HCT116 (cell line): ENCODE measurements around the gene APC2. TPM values are rescaled to one million over a fixed set of nuclear protein-coding genes. Genes with fewer than 3 reads are reported as not detected.
A peak's percentile ranks its signal among the peaks of the same experiment; 100 is the strongest.

Experiments used
- ATAC-seq: fragments of 200-7000 bp; cut with Tn5 transposase; 2 replicates; pipeline ENCODE4 v1.9.1; 2020; ENCODE audit warnings: mild to moderate bottlenecking, moderate library complexity
- BruUV-seq: library from RNA; stranded (reverse); fragments of 400-500 nt; replicated peaks from 2 replicates; lab custom pipeline; 2021; lab: Mats Ljungman, UMichigan
- CTCF ChIA-PET: fragments of 300-600 bp; sonication (Branson Sonifier 250); formaldehyde crosslinking; loops from one replicate; lab custom pipeline; 2021; ENCODE audit warnings: antibody characterized with exemption; lab: Charles Lee
- POLR2A ChIA-PET: fragments of 300-600, 350-600 bp; sonication (Branson Sonifier 250); formaldehyde crosslinking; loops from one replicate; lab custom pipeline; 2021; ENCODE audit warnings: antibody characterized with exemption; lab: Charles Lee
- RAD21 ChIA-PET, 2 experiments: fragments of 300-600 bp; sonication (Branson Sonifier 250); formaldehyde crosslinking; loops; one replicate each; lab custom pipeline; 2023; ENCODE audit warnings: low total read pairs in 2 of 2; ENCODE audit not compliant: uncharacterized antibody in 2 of 2, unreplicated experiment in 2 of 2, low non-redundant PET in 1 of 2; lab: Charles Lee
- DNase-seq: peaks from one replicate; pipeline ENCODE4 v3.0.0-alpha.2; 2010; ENCODE audit warnings: low read depth, low spot score
- H2AFZ ChIP-seq: fragments of 200-600 bp; shearing (Covaris generic), sonication (generic); 2 replicates; pipeline ENCODE4 v1.6.1; 2017; ENCODE audit warnings: low read depth, mixed run types, mixed read lengths, antibody characterized with exemption, low read length; ENCODE audit not compliant: poor library complexity, severe bottlenecking
- H3K27ac ChIP-seq: 2 replicates; pipeline ENCODE4 v1.5.1; 2012; ENCODE audit warnings: low read depth, low read length
- H3K27me3 ChIP-seq: fragments of 200-600 bp; sonication (generic); 2 replicates; pipeline ENCODE4 v1.6.1; 2016; ENCODE audit warnings: mixed run types, low read length, mixed read lengths; ENCODE audit not compliant: insufficient read depth
- H3K36me3 ChIP-seq, 2 experiments: fragments of 200-500 bp in 1 of 2; fragments of 200-600 bp in 1 of 2; sonication (Bioruptor generic) in 1 of 2; sonication (generic) in 1 of 2; 2 replicates each; pipeline versions ENCODE4 v1.5.1 to v1.6.1; 2014 to 2016; ENCODE audit warnings: low read length in 2 of 2, inconsistent platforms in 1 of 2, mixed read lengths in 1 of 2, mixed run types in 1 of 2; ENCODE audit not compliant: insufficient read depth in 2 of 2, control insufficient read depth in 1 of 2
- H3K4me1 ChIP-seq, 2 experiments: fragments of 200-600 bp in 1 of 2; sonication (generic) in 1 of 2; 2 replicates each; pipeline versions ENCODE4 v1.5.1 to v1.6.1; 2012 to 2017; ENCODE audit warnings: low read length in 2 of 2, inconsistent platforms in 1 of 2, mild to moderate bottlenecking in 1 of 2, mixed read lengths in 1 of 2, mixed run types in 1 of 2, moderate library complexity in 1 of 2; ENCODE audit not compliant: insufficient read depth in 2 of 2, control insufficient read depth in 1 of 2
- H3K4me2 ChIP-seq: fragments of 200-600 bp; sonication (generic); 2 replicates; pipeline ENCODE4 v1.6.1; 2017; ENCODE audit warnings: mixed run types, low read length, mixed read lengths
- H3K4me3 ChIP-seq, 2 experiments: fragments of 200-600 bp in 1 of 2; sonication (generic) in 1 of 2; replicated peaks in 1 of 2; 2 replicates each; pipeline ENCODE4 v1.5.1; 2011 to 2016; ENCODE audit warnings: low read length in 2 of 2, control low read depth in 1 of 2, low read depth in 1 of 2, mild to moderate bottlenecking in 1 of 2, mixed read lengths in 1 of 2, mixed run types in 1 of 2
- H3K79me2 ChIP-seq: fragments of 200-600 bp; sonication (generic); 2 replicates; pipeline ENCODE4 v1.6.1; 2017; ENCODE audit warnings: mild to moderate bottlenecking, mixed run types, low read length, moderate library complexity, mixed read lengths; ENCODE audit not compliant: insufficient read depth
- H3K9ac ChIP-seq: fragments of 200-600 bp; sonication (generic); 2 replicates; pipeline ENCODE4 v1.6.1; 2016; ENCODE audit warnings: low read length, mixed read lengths
- H3K9me2 ChIP-seq: fragments of 200-600 bp; sonication (generic), shearing (Covaris generic); 2 replicates; pipeline ENCODE4 v1.6.1; 2017; ENCODE audit warnings: mixed run types, mild to moderate bottlenecking, moderate library complexity; ENCODE audit not compliant: insufficient read depth
- H3K9me3 ChIP-seq, 2 experiments: fragments of 200-500 bp in 1 of 2; fragments of 200-600 bp in 1 of 2; sonication (Bioruptor generic) in 1 of 2; sonication (generic) in 1 of 2; 2 replicates each; pipeline ENCODE4 v1.6.1; 2014 to 2017; ENCODE audit warnings: low read length in 2 of 2, mixed read lengths in 2 of 2, inconsistent platforms in 1 of 2, low read depth in 1 of 2, mild to moderate bottlenecking in 1 of 2, mixed run types in 1 of 2, moderate library complexity in 1 of 2; ENCODE audit not compliant: control insufficient read depth in 1 of 2, insufficient read depth in 1 of 2
- H4K20me1 ChIP-seq: fragments of 200-600 bp; sonication (generic), shearing (Covaris generic); 2 replicates; pipeline ENCODE4 v1.6.1; 2017; ENCODE audit warnings: mixed run types, mild to moderate bottlenecking, moderate library complexity; ENCODE audit not compliant: insufficient read depth
- CBX3 ChIP-seq: IDR thresholded peaks from 2 replicates; pipeline ENCODE4 v1.6.1; 2012; ENCODE audit warnings: low read depth
- CEBPB ChIP-seq: IDR thresholded peaks from 2 replicates; pipeline ENCODE4 v1.6.1; 2012; ENCODE audit warnings: low read depth
- EGR1 ChIP-seq: IDR thresholded peaks from 2 replicates; pipeline ENCODE4 v1.6.1; 2012; ENCODE audit warnings: low read depth
- EZH2 ChIP-seq: fragments of 200-600 bp; sonication (generic); IDR thresholded peaks from 2 replicates; pipeline ENCODE4 v1.6.1; 2017; ENCODE audit warnings: antibody characterized with exemption, mixed run types
- EZH2phosphoT487 ChIP-seq: fragments of 200-600 bp; IDR thresholded peaks from 2 replicates; pipeline ENCODE4 v1.6.1; 2018; ENCODE audit warnings: antibody characterized with exemption, borderline replicate concordance
- FOSL1 ChIP-seq: IDR thresholded peaks from 2 replicates; pipeline ENCODE4 v1.6.1; 2012; ENCODE audit warnings: low read depth
- JUND ChIP-seq: IDR thresholded peaks from 2 replicates; pipeline ENCODE4 v1.6.1; 2012
- MAX ChIP-seq: IDR thresholded peaks from 2 replicates; pipeline ENCODE4 v1.6.1; 2012
- POLR2A ChIP-seq: IDR thresholded peaks from 2 replicates; pipeline ENCODE4 v1.7.0; 2011; ENCODE audit warnings: borderline replicate concordance; ENCODE audit not compliant: insufficient read depth, insufficient read length; ENCODE audit errors: extremely low read depth
- RAD21 ChIP-seq: IDR thresholded peaks from 2 replicates; pipeline ENCODE4 v1.6.1; 2012; ENCODE audit warnings: low read depth, mild to moderate bottlenecking
- SIN3A ChIP-seq: IDR thresholded peaks from 2 replicates; pipeline ENCODE4 v1.6.1; 2012; ENCODE audit warnings: low read depth
- SP1 ChIP-seq: IDR thresholded peaks from 2 replicates; pipeline ENCODE4 v1.6.1; 2012; ENCODE audit warnings: low read depth
- SRF ChIP-seq: IDR thresholded peaks from 2 replicates; pipeline ENCODE4 v1.6.1; 2012; ENCODE audit warnings: low read depth
- TCF7L2 ChIP-seq: IDR thresholded peaks from 2 replicates; pipeline ENCODE4 v1.7.0; 2011; ENCODE audit warnings: borderline replicate concordance, inconsistent platforms; ENCODE audit not compliant: insufficient read depth, insufficient read length; ENCODE audit errors: extremely low read depth
- ZBTB33 ChIP-seq: IDR thresholded peaks from 2 replicates; pipeline ENCODE4 v1.6.1; 2011; ENCODE audit warnings: mild to moderate bottlenecking, low read length, moderate library complexity; ENCODE audit not compliant: insufficient replicate concordance; ENCODE audit errors: extremely low read depth
- ZFX ChIP-seq: fragments of 450-650 bp; IDR thresholded peaks from 2 replicates; pipeline ENCODE4 v1.6.1; 2017
- intact Hi-C: fragments of 100-400 bp; cut with micrococcal nuclease; formaldehyde crosslinking; loops from 2 replicates; pipeline ENCODE4 v1.10.0; 2022
- total RNA-seq: library from RNA; stranded (reverse); gene quantifications from one replicate; pipeline ENCODE4 v1.2.1, GENCODE V29; 2021; ENCODE audit not compliant: unreplicated experiment
- TF ChIP-seq, protein P1 (sequence below): IDR thresholded peaks from 2 replicates; pipeline ENCODE4 v1.6.1; 2012; ENCODE audit warnings: low read depth
- TF ChIP-seq, protein P2 (sequence below): IDR thresholded peaks from 2 replicates; pipeline ENCODE4 v1.6.1; 2012

APC2 gene
- total RNA-seq, 1 experiment from 2014 or later, result 1.6 TPM

DNA sequence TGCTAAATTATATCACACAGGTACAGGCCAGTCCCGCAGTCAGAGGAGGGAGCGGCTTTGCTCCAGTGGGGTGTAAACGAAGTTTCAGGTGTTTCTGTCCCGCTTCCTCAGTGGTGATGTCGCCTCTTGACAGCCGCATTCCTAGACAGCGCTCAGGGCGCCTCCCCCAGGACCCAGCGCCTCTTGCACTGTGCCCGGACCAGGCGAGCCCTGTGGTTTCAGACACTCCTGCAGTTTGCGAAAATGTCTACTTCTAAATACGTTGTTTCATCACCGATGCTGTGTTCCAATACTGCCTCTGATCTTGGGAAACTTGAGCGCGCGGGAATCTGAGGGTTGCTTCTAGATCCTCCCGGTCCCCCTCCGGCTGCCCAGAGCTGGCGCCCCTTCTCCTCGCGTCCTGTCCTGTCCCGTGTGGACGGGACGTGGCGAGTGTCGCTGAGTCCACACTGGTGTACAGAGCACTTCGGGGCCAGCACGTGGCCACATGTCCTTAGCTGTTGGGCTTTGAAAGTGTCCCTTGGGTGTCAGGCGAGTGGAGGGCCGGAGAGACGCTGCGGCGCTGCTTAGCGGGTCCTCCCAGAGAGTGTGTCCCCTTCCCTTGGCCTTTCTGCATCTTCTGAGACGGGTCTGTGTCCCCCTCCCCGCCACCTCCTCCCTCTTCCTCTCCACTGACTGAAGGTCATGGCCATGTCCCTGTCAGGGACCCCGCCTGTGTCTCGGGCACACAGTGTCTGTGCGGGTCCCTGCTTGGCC is 26.3 kb upstream of the APC2 start:
- peaks cover 52 to 76% of the 10 kb centered on the region in 2 experiments for H3K36me3 ChIP-seq
- no peak overlapping the region for H2AFZ ChIP-seq
- H3K9ac ChIP-seq, result no peak overlapping the region
- RAD21 ChIA-PET, result no interaction called here
- no peaks in the 10 kb centered on the region for H3K9me2 ChIP-seq
- no peak overlapping the region for H3K4me2 ChIP-seq
- TF ChIP-seq ZBTB33 (no peak), POLR2A (no peak), TCF7L2 (no peak), RAD21 (no peak), FOSL1 (no peak), CEBPB (no peak), ZFX (no peak), SIN3A (no peak), SRF (no peak), EGR1 (no peak), EZH2 (no peak), JUND (no peak), SP1 (no peak), CBX3 (no peak), MAX (no peak), EZH2phosphoT487 (no peak)
- TF ChIP-seq, protein P1, sequence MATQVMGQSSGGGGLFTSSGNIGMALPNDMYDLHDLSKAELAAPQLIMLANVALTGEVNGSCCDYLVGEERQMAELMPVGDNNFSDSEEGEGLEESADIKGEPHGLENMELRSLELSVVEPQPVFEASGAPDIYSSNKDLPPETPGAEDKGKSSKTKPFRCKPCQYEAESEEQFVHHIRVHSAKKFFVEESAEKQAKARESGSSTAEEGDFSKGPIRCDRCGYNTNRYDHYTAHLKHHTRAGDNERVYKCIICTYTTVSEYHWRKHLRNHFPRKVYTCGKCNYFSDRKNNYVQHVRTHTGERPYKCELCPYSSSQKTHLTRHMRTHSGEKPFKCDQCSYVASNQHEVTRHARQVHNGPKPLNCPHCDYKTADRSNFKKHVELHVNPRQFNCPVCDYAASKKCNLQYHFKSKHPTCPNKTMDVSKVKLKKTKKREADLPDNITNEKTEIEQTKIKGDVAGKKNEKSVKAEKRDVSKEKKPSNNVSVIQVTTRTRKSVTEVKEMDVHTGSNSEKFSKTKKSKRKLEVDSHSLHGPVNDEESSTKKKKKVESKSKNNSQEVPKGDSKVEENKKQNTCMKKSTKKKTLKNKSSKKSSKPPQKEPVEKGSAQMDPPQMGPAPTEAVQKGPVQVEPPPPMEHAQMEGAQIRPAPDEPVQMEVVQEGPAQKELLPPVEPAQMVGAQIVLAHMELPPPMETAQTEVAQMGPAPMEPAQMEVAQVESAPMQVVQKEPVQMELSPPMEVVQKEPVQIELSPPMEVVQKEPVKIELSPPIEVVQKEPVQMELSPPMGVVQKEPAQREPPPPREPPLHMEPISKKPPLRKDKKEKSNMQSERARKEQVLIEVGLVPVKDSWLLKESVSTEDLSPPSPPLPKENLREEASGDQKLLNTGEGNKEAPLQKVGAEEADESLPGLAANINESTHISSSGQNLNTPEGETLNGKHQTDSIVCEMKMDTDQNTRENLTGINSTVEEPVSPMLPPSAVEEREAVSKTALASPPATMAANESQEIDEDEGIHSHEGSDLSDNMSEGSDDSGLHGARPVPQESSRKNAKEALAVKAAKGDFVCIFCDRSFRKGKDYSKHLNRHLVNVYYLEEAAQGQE, result no peak
- TF ChIP-seq, protein P2, sequence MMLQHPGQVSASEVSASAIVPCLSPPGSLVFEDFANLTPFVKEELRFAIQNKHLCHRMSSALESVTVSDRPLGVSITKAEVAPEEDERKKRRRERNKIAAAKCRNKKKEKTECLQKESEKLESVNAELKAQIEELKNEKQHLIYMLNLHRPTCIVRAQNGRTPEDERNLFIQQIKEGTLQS, result no peak
- no peak overlapping the region for H3K27ac ChIP-seq
- POLR2A ChIA-PET, result no interaction called here
- CTCF ChIA-PET, result no interaction called here
- BruUV-seq, result no TSS peak
- H3K9me3 ChIP-seq, result no peaks in the 10 kb centered on the region
- ATAC-seq, result 0 out of 2 replicates have a peak, but pooled peaks have one; percentile 20
- intact Hi-C loops, result no loop called here
- peaks cover 95% of the 10 kb centered on the region for H3K79me2 ChIP-seq
- H3K4me3 ChIP-seq, result no peak overlapping the region
- no peaks in the 10 kb centered on the region for H3K27me3 ChIP-seq
- no peaks in the 10 kb centered on the region for H4K20me1 ChIP-seq
- H3K4me1 ChIP-seq, result no peaks in the 10 kb centered on the region
- no peak for DNase-seq
